ENCODE results near the gene TACC3.
"Not testable (repeated sequence)": the region's sequence is repeated elsewhere in the genome, so short reads cannot be mapped to it uniquely, and the experiment has no call there.

TACC3 gene

GRCh38 chr4:1721003-1721665 lies at the start of gene TACC3, which contains the start of gene TMEM129:
Gene TACC3 (plus strand): TSS chr4:1721521. CDS start chr4:1723422, 1,901 bp downstream.
Gene TMEM129 (minus strand): TSS chr4:1721323. CDS start chr4:1720837, 486 bp downstream.
- peak; percentile 82 for DNase-seq

GRCh38 chr4:1673671-1674070 lies 47.6 kb upstream of the TACC3 start:
- no peak for DNase-seq

DNA sequence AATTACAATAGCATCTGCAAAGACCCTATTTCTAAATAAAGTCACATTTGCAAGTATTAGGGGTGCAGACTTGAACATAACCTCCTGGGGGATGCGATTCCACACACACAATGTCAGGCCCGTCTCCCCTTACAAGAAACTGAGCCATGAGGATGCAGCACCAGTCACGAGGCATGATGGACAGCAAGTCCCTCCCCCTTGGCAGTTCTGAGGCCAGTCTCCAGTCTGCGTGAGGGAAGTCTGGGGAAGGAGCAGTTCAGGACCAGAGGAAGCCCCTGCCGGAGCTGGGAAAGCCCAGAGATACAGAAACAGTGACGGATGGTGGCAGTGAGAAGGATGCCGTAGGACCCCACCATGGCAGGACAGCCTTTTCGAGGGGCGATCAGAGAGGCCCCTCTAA lies 46.6 kb upstream of the TACC3 start:
- no peak for DNase-seq

GRCh38 chr4:1675136-1675801 lies 46.1 kb upstream of the TACC3 start:
- no peak for DNase-seq

DNA sequence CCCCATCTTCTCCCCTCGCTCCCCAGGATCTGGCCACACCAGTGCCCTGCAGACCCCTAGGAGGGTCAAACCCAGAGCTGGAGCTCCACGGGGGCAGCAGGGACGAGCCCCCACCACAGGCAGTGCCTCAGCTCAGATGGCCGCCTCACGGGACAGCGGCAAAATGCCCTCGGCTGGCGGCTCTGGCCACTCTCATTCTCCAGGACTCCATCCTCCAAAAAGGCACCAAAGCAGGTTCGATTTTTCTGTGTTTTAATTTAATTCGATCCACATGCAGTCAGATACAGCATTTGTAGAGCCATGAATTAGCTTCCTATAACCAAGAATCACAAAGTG lies 45.6 kb upstream of the TACC3 start:
- no peak for DNase-seq

DNA sequence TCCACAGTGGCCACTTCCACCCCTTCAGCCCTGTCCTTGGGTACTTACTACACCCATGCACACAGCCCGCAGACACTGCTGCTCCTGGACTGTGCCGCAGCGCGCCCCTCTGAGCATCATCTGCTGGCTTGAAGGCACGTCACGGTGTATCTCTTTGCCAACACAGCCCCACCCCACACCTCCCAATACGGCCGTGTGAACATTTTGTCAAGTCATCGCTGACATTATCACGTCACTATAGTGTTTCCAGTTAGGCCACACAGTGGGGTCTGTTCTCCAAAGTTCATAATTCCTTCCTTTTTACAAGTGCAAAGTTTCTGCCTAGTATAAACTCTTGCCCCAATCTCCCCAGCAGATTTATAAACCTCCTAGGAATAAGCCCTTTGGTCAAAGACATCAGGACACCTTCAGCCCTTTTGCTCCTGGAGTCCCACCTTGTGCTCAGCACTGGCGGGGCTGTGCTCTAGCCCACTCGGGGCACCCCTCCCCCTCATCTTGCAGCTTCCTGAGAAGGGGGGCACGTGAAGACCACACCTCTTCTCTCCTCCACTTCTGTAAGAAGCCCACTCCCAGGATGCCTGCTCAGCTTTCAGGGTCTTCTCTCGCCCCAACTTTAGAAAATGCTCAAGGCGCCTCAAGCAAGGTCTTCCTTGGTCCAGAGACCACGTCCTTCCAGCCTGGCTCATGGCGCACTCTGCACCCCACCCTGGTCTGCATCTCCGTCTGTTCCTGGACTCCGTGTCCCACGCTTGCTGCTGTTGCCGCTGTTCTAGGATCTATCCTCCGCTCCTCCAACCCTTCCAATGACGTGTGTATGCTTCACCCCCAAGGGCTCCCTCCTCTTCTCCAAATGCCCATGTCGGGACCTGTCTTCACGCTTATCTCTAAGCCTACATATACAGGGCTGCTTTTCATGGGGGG lies 44.5 kb upstream of the TACC3 start:
- no peak for DNase-seq

- DNase-seq, result no peak
Observed at GRCh38 chr4:1678244-1678643, 43.1 kb upstream of the TACC3 start.

GRCh38 chr4:1682860-1683259 lies 38.5 kb upstream of the TACC3 start:
- no peak for DNase-seq

- no peak for DNase-seq
Observed at GRCh38 chr4:1683261-1683735, 38.0 kb upstream of the TACC3 start.

DNA sequence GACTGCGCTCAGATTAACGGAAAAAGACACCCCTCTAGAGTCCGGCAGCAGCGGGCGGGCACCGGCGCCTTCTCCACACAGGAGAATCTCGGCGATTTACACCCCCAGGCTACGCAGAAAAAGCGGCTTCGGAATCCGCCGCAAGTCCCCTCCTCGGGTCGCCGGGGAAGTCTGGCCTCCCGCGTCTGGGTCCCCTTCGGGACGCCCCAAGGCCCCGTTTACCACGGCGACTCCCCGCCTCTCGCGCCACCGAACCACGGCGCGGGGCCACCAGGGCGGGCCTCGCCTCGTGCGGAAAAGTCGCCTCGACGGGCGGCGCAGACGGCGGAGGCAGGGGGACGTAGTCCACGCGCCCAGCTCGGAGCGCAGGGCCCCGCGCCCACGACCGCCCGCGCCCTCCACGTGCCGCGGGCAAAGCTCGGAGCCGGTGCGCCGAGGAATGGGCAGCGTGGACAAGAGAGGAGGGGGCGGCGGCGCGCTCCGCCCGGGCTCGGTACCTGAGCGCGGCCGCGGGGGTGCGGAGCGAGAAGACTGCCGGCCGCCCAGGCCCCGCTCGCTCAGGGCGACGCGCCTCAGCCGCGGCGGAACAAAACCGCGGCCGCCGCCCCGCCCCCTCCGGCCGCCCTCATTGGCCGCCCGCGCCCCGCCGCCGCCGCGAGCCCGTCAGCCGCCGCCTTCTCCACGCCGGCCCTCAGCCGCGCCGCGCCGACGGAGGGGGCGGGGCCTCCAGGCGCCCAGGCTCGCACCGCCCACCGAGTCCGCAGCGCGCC lies 37.4 kb upstream of the TACC3 start, which contains the start of gene FAM53A:
TSS of gene FAM53A (minus strand) at position 578 of the 770 bp plus-strand sequence. CDS start 15,572 bp downstream, outside the sequence.
- DNase-seq, result peak; percentile 69

- DNase-seq, result no peak
Observed at GRCh38 chr4:1684506-1685234, 36.7 kb upstream of the TACC3 start.

GRCh38 chr4:1685235-1686150 lies 35.8 kb upstream of the TACC3 start:
- DNase-seq, result no peak

DNA sequence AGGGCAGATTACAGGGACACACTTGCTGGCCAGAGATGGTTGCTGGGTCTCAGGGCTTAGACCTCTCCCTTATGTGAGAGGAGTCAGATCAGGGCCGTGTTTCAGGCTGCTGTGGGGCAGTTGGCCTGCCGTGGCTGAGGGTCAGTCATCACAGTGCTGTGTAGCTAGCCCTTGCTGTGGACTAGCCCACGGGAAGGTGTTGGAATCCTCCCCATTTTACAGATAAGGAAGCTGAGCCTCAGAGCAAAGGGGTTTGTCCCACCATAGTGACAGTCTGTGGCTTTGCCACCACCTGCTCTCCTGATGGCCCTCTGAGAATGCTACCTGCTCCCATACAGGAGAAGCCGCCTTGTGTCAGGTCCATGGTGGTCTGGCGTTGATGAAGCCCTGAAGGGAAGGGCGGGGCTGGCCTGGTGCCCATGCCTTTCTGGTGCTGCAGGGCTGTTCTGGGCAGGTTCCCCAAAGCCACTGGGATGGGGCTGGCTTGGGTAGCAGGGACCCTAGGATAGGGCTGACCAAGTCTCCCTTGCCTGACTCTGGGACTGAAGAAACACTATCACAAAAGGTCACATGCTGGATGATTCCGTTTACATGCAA lies 34.8 kb upstream of the TACC3 start:
- no peak for DNase-seq

DNA sequence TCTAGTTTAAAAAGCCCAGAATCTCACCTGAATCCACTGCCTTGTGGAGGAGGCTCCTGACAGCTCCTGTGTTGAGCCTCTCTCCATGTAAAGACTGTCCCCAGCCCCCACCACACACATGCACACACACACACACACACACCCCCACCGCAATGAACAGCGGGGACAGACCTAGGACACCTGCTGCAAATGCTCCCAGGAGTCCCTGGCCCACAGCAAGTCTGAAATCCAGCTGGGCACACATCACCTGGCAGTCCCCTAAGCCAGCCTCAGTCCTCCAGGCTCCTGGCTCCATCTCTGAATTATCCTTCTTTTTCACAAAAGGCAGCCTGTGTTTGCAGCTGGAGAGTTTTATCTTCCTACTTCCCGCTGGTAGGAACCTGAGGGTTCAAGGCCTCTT lies 30.6 kb upstream of the TACC3 start:
- DNase-seq, result no peak

DNA sequence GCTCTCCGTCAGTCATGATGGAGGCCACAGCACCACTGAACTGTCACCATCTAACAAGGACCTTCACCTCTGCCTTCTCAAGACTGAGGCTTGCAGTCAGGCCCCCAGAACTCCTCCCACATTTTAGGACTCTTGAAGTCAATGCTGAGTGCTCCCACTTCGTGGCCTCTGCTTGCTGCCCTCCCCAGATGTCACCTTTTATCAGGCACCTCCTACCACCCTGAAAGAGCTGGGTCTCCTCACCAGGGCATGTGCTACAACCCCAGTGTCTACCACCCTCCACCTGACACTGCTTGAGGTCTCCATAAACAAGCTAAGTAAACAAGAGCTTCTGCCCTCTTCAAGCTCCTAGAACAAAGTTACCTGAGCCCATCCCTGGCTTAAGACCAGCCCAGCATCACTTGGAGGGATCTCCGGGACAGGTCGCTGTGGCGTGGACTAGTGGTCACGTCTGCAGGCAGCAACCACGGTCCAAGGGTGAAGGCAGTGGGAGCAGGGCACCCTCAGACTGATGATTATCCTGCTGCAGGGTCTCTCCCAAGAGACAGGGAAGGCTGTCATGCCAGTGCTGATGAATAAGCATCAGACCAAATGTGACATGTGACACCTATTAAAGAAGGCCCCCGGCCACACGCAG lies 29.5 kb upstream of the TACC3 start:
- no peak for DNase-seq

DNA sequence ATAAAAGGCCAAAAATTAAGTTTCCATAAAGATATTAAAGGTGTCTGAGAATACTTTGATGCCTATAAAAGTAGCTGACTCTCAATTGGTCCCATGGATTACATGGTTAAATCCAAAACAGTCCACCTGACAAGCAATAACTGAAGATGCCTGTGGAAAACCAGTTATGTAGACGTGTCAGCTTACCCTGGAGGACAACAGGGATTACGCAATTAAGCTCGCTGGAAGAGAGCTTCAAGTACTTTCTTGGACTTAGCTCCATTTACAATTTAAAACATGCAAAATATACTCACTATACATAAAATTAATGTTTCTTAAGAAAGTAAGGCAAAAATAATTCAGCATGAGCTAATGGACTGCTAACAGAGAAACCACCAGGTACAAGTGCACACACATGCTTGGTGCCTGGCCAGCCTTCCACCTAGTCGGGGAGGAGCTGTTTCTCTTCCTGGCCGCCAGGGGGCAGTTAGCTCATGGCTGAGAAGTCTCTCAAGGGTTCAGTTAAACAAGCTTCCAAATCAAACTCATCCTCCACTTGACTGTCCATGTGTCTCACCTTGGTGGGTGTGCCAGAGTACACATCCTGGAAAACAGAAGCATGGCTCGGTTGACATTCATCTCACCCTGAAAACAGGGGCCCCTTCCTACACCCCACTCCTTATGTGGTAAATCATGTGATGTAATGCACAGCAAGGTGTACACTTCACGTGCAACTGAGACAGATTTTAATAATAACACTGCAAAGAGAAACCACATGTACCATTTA lies 28.0 kb upstream of the TACC3 start:
- DNase-seq, result peak; percentile 50

DNA sequence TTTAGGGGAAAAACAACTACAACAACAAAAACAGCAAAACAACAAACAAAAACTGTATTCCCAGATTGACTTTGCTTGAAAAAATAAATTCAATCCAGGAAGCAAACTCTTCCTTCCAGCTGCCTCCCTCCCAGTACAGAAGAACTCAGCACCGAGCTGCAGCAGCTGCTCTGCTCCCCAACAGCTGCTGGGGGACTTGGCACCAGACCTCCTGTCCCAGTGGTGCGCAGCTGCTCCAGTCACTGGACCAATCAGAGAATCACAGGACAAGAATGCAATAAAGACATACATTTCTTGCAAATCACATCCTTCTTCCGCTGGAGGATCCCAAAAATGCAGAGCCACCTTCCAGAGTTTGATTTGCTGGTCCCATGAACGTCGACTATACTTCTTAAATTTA lies 25.4 kb upstream of the TACC3 start:
- DNase-seq, result no peak

GRCh38 chr4:1701671-1702070 lies 19.6 kb upstream of the TACC3 start:
- DNase-seq, result not testable (repeated sequence)

GRCh38 chr4:1703867-1704266 lies 17.5 kb upstream of the TACC3 start:
- no peak for DNase-seq
